H1 (cell line): ENCODE measurements around the gene APOBEC3H. TPM values are rescaled to one million over a fixed set of nuclear protein-coding genes. Genes with fewer than 3 reads are reported as not detected.

ENCODE experiments used
- CTCF ChIA-PET: fragments of 300-600 bp; sonication (Branson Sonifier 250); formaldehyde crosslinking; loops from one replicate; lab custom pipeline; 2021; ENCODE audit not compliant: partially characterized antibody; lab: Charles Lee
- POLR2A ChIA-PET: fragments of 300-600 bp; sonication (Branson Sonifier 250); formaldehyde crosslinking; loops from one replicate; lab custom pipeline; 2021; ENCODE audit warnings: inconsistent platforms; ENCODE audit not compliant: partially characterized antibody; lab: Charles Lee
- DNase-seq, 2 experiments: peaks; one replicate each; pipeline versions ENCODE4 v3.0.0 to v3.0.0-alpha.2; 2010 to 2022; ENCODE audit warnings: low spot score in 2 of 2, low read depth in 1 of 2, mixed read lengths in 1 of 2
- FAIRE-seq: peaks from 2 replicates; lab custom pipeline; 2011; peaks lifted over from hg19 to GRCh38; lab: Jason Lieb, UNC
- H2AFZ ChIP-seq: 2 replicates; pipeline ENCODE4 v1.8.1; 2012; ENCODE audit warnings: low read length, inconsistent platforms
- H2AK5ac ChIP-seq: 2 replicates; pipeline ENCODE4 v1.6.1; 2013; ENCODE audit warnings: low read depth, low read length
- H2BK120ac ChIP-seq: replicated peaks from 2 replicates; pipeline ENCODE3; 2013; ENCODE audit warnings: low read depth, low read length, inconsistent platforms
- H2BK12ac ChIP-seq: 2 replicates; pipeline ENCODE4 v1.6.1; 2013; ENCODE audit warnings: low read depth, low read length
- H2BK15ac ChIP-seq: 2 replicates; pipeline ENCODE4 v1.6.1; 2013; ENCODE audit warnings: low read length
- H2BK20ac ChIP-seq: 2 replicates; pipeline ENCODE4 v1.6.1; 2013; ENCODE audit warnings: low read length
- H2BK5ac ChIP-seq: 2 replicates; pipeline ENCODE4 v1.6.1; 2013; ENCODE audit warnings: low read depth, low read length
- H3K14ac ChIP-seq: 2 replicates; pipeline ENCODE4 v1.6.1; 2013; ENCODE audit warnings: inconsistent platforms; ENCODE audit not compliant: insufficient read length
- H3K18ac ChIP-seq: 2 replicates; pipeline ENCODE4 v1.6.1; 2013; ENCODE audit warnings: low read length; ENCODE audit errors: extremely low read depth
- H3K23ac ChIP-seq: 2 replicates; pipeline ENCODE4 v1.6.1; 2013; ENCODE audit warnings: inconsistent platforms; ENCODE audit not compliant: insufficient read length
- H3K23me2 ChIP-seq: 2 replicates; pipeline ENCODE4 v1.6.1; 2013; ENCODE audit warnings: low read depth, low read length
- H3K27ac ChIP-seq: 2 replicates; pipeline ENCODE4 v1.6.1; 2011; ENCODE audit warnings: low read depth, low read length, inconsistent platforms
- H3K27me3 ChIP-seq, 4 experiments: replicated peaks in 1 of 4; 1 replicate in 1 of 4; 2 replicates in 3 of 4; pipeline versions ENCODE4 v1.6.1 to v1.8.1; 2011 to 2013; ENCODE audit warnings: low read length in 3 of 4, mild to moderate bottlenecking in 3 of 4, inconsistent platforms in 2 of 4, mixed read lengths in 2 of 4, moderate library complexity in 1 of 4; ENCODE audit not compliant: control insufficient read depth in 3 of 4, insufficient read depth in 3 of 4; ENCODE audit errors: extremely low read depth in 1 of 4
- H3K36me3 ChIP-seq, 4 experiments: 2 replicates each; pipeline versions ENCODE4 v1.6.1 to v1.8.1; 2011 to 2013; ENCODE audit warnings: mild to moderate bottlenecking in 4 of 4, low read length in 3 of 4, moderate library complexity in 2 of 4, control low read depth in 1 of 4, inconsistent platforms in 1 of 4; ENCODE audit not compliant: insufficient read depth in 4 of 4, control insufficient read depth in 2 of 4
- H3K4ac ChIP-seq: replicated peaks from 2 replicates; pipeline ENCODE3; 2013; ENCODE audit warnings: low read length, low read depth, mixed read lengths, inconsistent platforms; ENCODE audit not compliant: insufficient read length
- H3K4me1 ChIP-seq, 4 experiments: replicated peaks in 1 of 4; 1 replicate in 1 of 4; 2 replicates in 3 of 4; pipeline versions ENCODE4 v1.6.1 to v1.8.1; 2011 to 2013; ENCODE audit warnings: low read length in 3 of 4, inconsistent platforms in 2 of 4, mixed read lengths in 1 of 4; ENCODE audit not compliant: insufficient read depth in 4 of 4, control insufficient read depth in 3 of 4
- H3K4me2 ChIP-seq, 2 experiments: 2 replicates each; pipeline versions ENCODE4 v1.6.1 to v1.8.1; 2011 to 2013; ENCODE audit warnings: low read depth in 2 of 2, low read length in 2 of 2, control low read depth in 1 of 2, inconsistent platforms in 1 of 2, mild to moderate bottlenecking in 1 of 2; ENCODE audit not compliant: insufficient read depth in 1 of 2
- H3K4me3 ChIP-seq, 4 experiments: fragments of 200-600, 300-600 bp in 1 of 4; sonication (generic), shearing (Covaris generic), sonication (Bioruptor Twin) in 1 of 4; 2 replicates each; pipeline versions ENCODE4 v1.5.1 to v1.8.1; 2011 to 2016; ENCODE audit warnings: low read length in 4 of 4, low read depth in 3 of 4, control low read depth in 2 of 4, inconsistent platforms in 2 of 4, mild to moderate bottlenecking in 2 of 4, mixed read lengths in 1 of 4, moderate library complexity in 1 of 4; ENCODE audit not compliant: insufficient read depth in 2 of 4; ENCODE audit errors: extremely low read depth in 1 of 4
- H3K56ac ChIP-seq: replicated peaks from 2 replicates; pipeline ENCODE3; 2013; ENCODE audit warnings: low read depth, mild to moderate bottlenecking, mixed read lengths, low read length, inconsistent platforms; ENCODE audit not compliant: insufficient read length
- H3K79me1 ChIP-seq: 2 replicates; pipeline ENCODE4 v1.6.1; 2013; ENCODE audit warnings: low read depth, low read length, control low read depth
- H3K79me2 ChIP-seq, 2 experiments: 2 replicates each; pipeline versions ENCODE4 v1.6.1 to v1.8.1; 2012 to 2013; ENCODE audit warnings: low read length in 2 of 2, mild to moderate bottlenecking in 2 of 2, inconsistent platforms in 1 of 2; ENCODE audit not compliant: insufficient read depth in 2 of 2, control insufficient read depth in 1 of 2
- H3K9ac ChIP-seq, 4 experiments: replicated peaks in 1 of 4; 1 replicate in 1 of 4; 2 replicates in 3 of 4; pipeline versions ENCODE4 v1.6.1 to v1.8.1; 2011 to 2013; ENCODE audit warnings: low read depth in 3 of 4, low read length in 3 of 4, control low read depth in 2 of 4, mild to moderate bottlenecking in 2 of 4, moderate library complexity in 2 of 4, inconsistent platforms in 1 of 4; ENCODE audit errors: extremely low read depth in 1 of 4
- H3K9me3 ChIP-seq, 2 experiments: 2 replicates each; pipeline versions ENCODE4 v1.6.1 to v1.8.1; 2012 to 2013; ENCODE audit warnings: mild to moderate bottlenecking in 2 of 2, moderate library complexity in 2 of 2, control low read depth in 1 of 2, inconsistent platforms in 1 of 2, low read depth in 1 of 2, low read length in 1 of 2, mixed read lengths in 1 of 2; ENCODE audit not compliant: insufficient read depth in 2 of 2
- H4K20me1 ChIP-seq, 2 experiments: replicated peaks in 1 of 2; 2 replicates each; pipeline versions ENCODE3 to v1.8.1; 2011 to 2013; ENCODE audit warnings: inconsistent platforms in 2 of 2, low read length in 2 of 2, mild to moderate bottlenecking in 1 of 2; ENCODE audit not compliant: insufficient read depth in 2 of 2, control insufficient read depth in 1 of 2
- H4K5ac ChIP-seq: 2 replicates; pipeline ENCODE4 v1.6.1; 2013; ENCODE audit warnings: low read length, low read depth, mixed read lengths, inconsistent platforms; ENCODE audit not compliant: insufficient read length
- H4K8ac ChIP-seq: 2 replicates; pipeline ENCODE4 v1.8.0; 2013; ENCODE audit warnings: mild to moderate bottlenecking, moderate library complexity, low read length, inconsistent platforms; ENCODE audit not compliant: insufficient read depth; ENCODE audit errors: extremely low read depth
- H4K91ac ChIP-seq: replicated peaks from 2 replicates; pipeline ENCODE3; 2013; ENCODE audit warnings: low read length, mixed read lengths, inconsistent platforms; ENCODE audit not compliant: insufficient read length
- CTBP2 ChIP-seq: IDR thresholded peaks from 2 replicates; pipeline ENCODE4 v1.7.0; 2011; ENCODE audit warnings: borderline replicate concordance, mild to moderate bottlenecking, moderate library complexity, mixed read lengths, low read length; ENCODE audit not compliant: insufficient read depth, insufficient read length
- CTCF ChIP-seq, 3 experiments: IDR thresholded peaks; 1 replicate in 2 of 3; 2 replicates in 1 of 3; pipeline versions ENCODE4 v1.5.1 to v1.6.1; 2011; ENCODE audit warnings: low read length in 3 of 3, mild to moderate bottlenecking in 3 of 3, inconsistent platforms in 2 of 3, low read depth in 1 of 3, moderate library complexity in 1 of 3; ENCODE audit not compliant: insufficient read depth in 1 of 3; ENCODE audit errors: control extremely low read depth in 1 of 3
- POU5F1 ChIP-seq: IDR thresholded peaks from 2 replicates; pipeline ENCODE4 v1.6.1; 2011; ENCODE audit warnings: low read depth, mild to moderate bottlenecking, low read length, moderate library complexity
- RNF2 ChIP-seq: fragments of 200-900, 300-1000 bp; sonication (generic); IDR thresholded peaks from 2 replicates; pipeline ENCODE4 v1.7.1; 2016; ENCODE audit warnings: borderline replicate concordance, low read depth, mild to moderate bottlenecking, antibody characterized with exemption, low read length; ENCODE audit not compliant: poor library complexity, severe bottlenecking; ENCODE audit errors: missing control alignments
- SP1 ChIP-seq: IDR thresholded peaks from 2 replicates; pipeline ENCODE4 v1.6.1; 2011; ENCODE audit warnings: low read depth, low read length
- TAF1 ChIP-seq: IDR thresholded peaks from 2 replicates; pipeline ENCODE4 v1.6.1; 2011; ENCODE audit warnings: mild to moderate bottlenecking, low read depth, low read length
- WGBS, 2 experiments: shearing (Covaris generic) in 1 of 2; methylation state at CpG; one replicate each; pipeline versions ENCODE4 v1.1.6 to v1.1.7; 2013 to 2015; ENCODE audit warnings: low lambda C conversion rate in 2 of 2, mixed read lengths in 2 of 2, inconsistent platforms in 1 of 2, low coverage in 1 of 2, missing lambda C conversion rate in 1 of 2; ENCODE audit not compliant: insufficient replicate concordance in 2 of 2, insufficient coverage in 1 of 2, insufficient read length in 1 of 2; ENCODE audit errors: extremely low coverage in 1 of 2, missing lambda C conversion rate in 1 of 2; 5-methylcytosine and 5-hydroxymethylcytosine counted together
- polyA plus RNA-seq, 7 experiments: library from polyadenylated mRNA; depleted of rRNA in 3 of 7; stranded (reverse) in 5 of 7; unstranded in 2 of 7; fragments of >200 nt in 5 of 7; fragments of 200-250 nt in 2 of 7; gene quantifications; 1 replicate in 5 of 7; 2 replicates in 1 of 7; 4 replicates in 1 of 7; pipeline versions ENCODE4 v1.2.1 to v1.2.3, GENCODE V29; 2011 to 2013; ENCODE audit warnings: missing spikeins in 2 of 7, mixed read lengths in 2 of 7
- total RNA-seq: library from RNA; stranded (reverse); fragmentation: NEBNext Ultra II Directional; extraction: Animal tissue kit (Norgen Biotek cat#: 25700); gene quantifications from 2 replicates; pipeline ENCODE4 v1.2.1, GENCODE V29; 2021
- TF ChIP-seq, protein P1 (sequence below): IDR thresholded peaks from 2 replicates; pipeline ENCODE4 v1.6.1; 2011; ENCODE audit warnings: low read length, improper control_type of control experiment
- TF ChIP-seq, protein P2 (sequence below): IDR thresholded peaks from 2 replicates; pipeline ENCODE4 v1.6.1; 2012; ENCODE audit warnings: inconsistent platforms

APOBEC3H gene
- total and polyA plus RNA-seq, 2 of the 8 experiments (the other 6 are each of a cell fraction or from before 2014, with no cell fraction given) = 0.47 to 0.56 TPM

GRCh38 chr22:39098026-39098425 lies 982 bp downstream of the APOBEC3H start:
- Histone ChIP-seq H2BK12ac (0 out of 2 replicates have a peak overlapping the region, but pooled peaks have one; percentile 80), H2BK20ac (no peak overlapping the region), H3K4me2 (no peak overlapping the region), H4K5ac (no peak overlapping the region), H3K79me2 (no peaks in the 10 kb centered on the region), H3K9me3 (no peaks in the 10 kb centered on the region), H3K14ac (no peak overlapping the region), H3K36me3 (no peaks in the 10 kb centered on the region), H2BK5ac (peak overlapping the region; percentile 90; the same call in 1 of the 2 replicates), H2BK15ac (no peak overlapping the region), H3K4me1 (peaks cover 0 to 24% (median 9%) of the 10 kb centered on the region in 4 experiments; a peak in 6 of 7 replicates), H2AK5ac (no peak overlapping the region), H3K18ac (peak overlapping the region; percentile 60), H3K23me2 (no peaks in the 10 kb centered on the region), H2AFZ (peak overlapping the region; percentile 94; the same call in 1 of the 2 replicates), H3K56ac (no peak overlapping the region), H3K27ac (peak overlapping the region; percentile 39; the same call in 1 of the 2 replicates), H4K91ac (no peak overlapping the region), H3K4ac (no peak overlapping the region), H3K79me1 (no peaks in the 10 kb centered on the region), H4K20me1 (no peaks in the 10 kb centered on the region), H3K9ac (no peak overlapping the region; a peak in 1 of 7 replicates), H3K4me3 (no peak overlapping the region), H3K23ac (no peak overlapping the region), H2BK120ac (no peak overlapping the region), H4K8ac (no peak overlapping the region; the same call in 1 of the 2 replicates), H3K27me3 (no peaks in the 10 kb centered on the region)
- DNase-seq (no peak), FAIRE-seq (peak; percentile 72)
- 39% methylated on average over 6 of the region's 6 CpGs; no CpG with 5 or more reads in 1 of the 2 experiments for WGBS, 2 experiments
- ChIA-PET POLR2A (interaction anchor here (0.6 to 1.6 kb wide), 6 partner anchors 9 to 86 kb away, joined by 3 to 8 read pairs (median 3); no protein-coding TSS in a partner anchor), CTCF (interaction anchor here (0.9 to 2.9 kb wide), 11 partner anchors 12 to 462 kb away, joined by 3 to 10 read pairs (median 4); no protein-coding TSS in a partner anchor)
- TF ChIP-seq CTCF (IDR thresholded peaks at IDR 0.05; ENCODE audit: control extremely low read depth in 1 of 3, insufficient read depth in 1 of 3, low read depth in 1 of 3, low read length in 3 of 3) (no peak), SP1 (no peak), TAF1 (no peak), POU5F1 (no peak), CTBP2 (no peak), RNF2 (no peak)
- TF ChIP-seq, protein P1, sequence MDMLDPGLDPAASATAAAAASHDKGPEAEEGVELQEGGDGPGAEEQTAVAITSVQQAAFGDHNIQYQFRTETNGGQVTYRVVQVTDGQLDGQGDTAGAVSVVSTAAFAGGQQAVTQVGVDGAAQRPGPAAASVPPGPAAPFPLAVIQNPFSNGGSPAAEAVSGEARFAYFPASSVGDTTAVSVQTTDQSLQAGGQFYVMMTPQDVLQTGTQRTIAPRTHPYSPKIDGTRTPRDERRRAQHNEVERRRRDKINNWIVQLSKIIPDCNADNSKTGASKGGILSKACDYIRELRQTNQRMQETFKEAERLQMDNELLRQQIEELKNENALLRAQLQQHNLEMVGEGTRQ = peak; percentile 42; the same call in 1 of the 2 replicates
- TF ChIP-seq, protein P2, sequence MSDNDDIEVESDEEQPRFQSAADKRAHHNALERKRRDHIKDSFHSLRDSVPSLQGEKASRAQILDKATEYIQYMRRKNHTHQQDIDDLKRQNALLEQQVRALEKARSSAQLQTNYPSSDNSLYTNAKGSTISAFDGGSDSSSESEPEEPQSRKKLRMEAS = 0 out of 2 replicates have a peak, but pooled peaks have one; percentile 29
